K562 (cell line): ENCODE measurements around the gene DGCR6L. TPM values are rescaled to one million over a fixed set of nuclear protein-coding genes. Genes with fewer than 3 reads are reported as not detected.

Experiments used
- KAT2B ChIP-seq: IDR thresholded peaks from one replicate; pipeline ENCODE4 v1.6.1; 2012; ENCODE audit warnings: low read depth, mild to moderate bottlenecking, control low read depth, inconsistent platforms, low read length, moderate library complexity
- TAF7 ChIP-seq: fragments of 450-650 bp; IDR thresholded peaks from 2 replicates; pipeline ENCODE4 v1.6.1; 2016; ENCODE audit warnings: missing genetic modification characterization, missing compliant biosample characterization
- ZC3H4 ChIP-seq: sonication (generic); formaldehyde crosslinking; IDR thresholded peaks from 2 replicates; pipeline ENCODE4 v1.9.0; 2021; ENCODE audit warnings: missing genetic modification reagents, borderline replicate concordance
- polyA plus RNA-seq, 8 experiments: library from polyadenylated mRNA; depleted of rRNA in 4 of 8; stranded (reverse) in 5 of 8; unstranded in 3 of 8; fragments of >200 nt; fragmentation: Nextera tagmentation in 2 of 8; fragmentation: Illumina TruSeq in 1 of 8; extraction: Ambion mirVana in 2 of 8; extraction: Trizol in 1 of 8; gene quantifications; 2 replicates each; pipeline versions ENCODE4 v1.2.1 to v1.2.3, GENCODE V29; 2011 to 2014; ENCODE audit warnings: inconsistent platforms in 1 of 8, missing spikeins in 1 of 8
- total RNA-seq, 7 experiments: library from RNA; depleted of rRNA in 6 of 7; stranded (reverse); fragments of >200 nt in 6 of 7; fragmentation: Illumina TruSeq in 2 of 7; extraction: Trizol in 2 of 7; gene quantifications; 2 replicates each; pipeline versions ENCODE4 v1.2.1 to v1.2.3, GENCODE V29; 2011 to 2021; ENCODE audit warnings: low replicate concordance in 1 of 7
- TF ChIP-seq, protein P1 (sequence below): sonication (generic); formaldehyde crosslinking; IDR thresholded peaks from 2 replicates; pipeline ENCODE4 v1.8.1; 2023; ENCODE audit warnings: missing genetic modification reagents, mild to moderate bottlenecking, borderline replicate concordance

The DGCR6L gene
- total and polyA plus RNA-seq, 9 of the 15 experiments (the other 6 are each of a cell fraction or from before 2014, with no cell fraction given), result 3.6 to 151 (median 51.0) TPM

DNA sequence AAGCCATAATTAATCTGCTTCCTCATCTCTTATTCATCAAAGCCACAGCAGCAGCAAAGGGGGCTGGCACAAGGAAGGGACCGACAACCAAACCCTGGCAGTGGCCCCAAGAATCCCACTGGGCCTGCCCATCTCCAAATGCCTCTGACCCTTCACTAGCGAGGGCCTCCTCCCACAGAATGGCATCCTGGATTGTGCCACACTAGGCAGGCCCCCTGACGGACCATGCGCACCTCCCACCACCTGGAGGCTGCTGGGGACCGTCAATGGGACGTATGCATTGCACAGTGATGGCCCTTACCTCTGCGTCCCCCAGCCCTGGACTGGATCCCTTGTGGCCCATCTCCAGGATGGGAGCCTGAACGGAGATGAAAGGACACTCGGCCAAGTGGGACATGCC, 47.7 kb downstream of the DGCR6L start (continued):
- TF ChIP-seq, protein P1, sequence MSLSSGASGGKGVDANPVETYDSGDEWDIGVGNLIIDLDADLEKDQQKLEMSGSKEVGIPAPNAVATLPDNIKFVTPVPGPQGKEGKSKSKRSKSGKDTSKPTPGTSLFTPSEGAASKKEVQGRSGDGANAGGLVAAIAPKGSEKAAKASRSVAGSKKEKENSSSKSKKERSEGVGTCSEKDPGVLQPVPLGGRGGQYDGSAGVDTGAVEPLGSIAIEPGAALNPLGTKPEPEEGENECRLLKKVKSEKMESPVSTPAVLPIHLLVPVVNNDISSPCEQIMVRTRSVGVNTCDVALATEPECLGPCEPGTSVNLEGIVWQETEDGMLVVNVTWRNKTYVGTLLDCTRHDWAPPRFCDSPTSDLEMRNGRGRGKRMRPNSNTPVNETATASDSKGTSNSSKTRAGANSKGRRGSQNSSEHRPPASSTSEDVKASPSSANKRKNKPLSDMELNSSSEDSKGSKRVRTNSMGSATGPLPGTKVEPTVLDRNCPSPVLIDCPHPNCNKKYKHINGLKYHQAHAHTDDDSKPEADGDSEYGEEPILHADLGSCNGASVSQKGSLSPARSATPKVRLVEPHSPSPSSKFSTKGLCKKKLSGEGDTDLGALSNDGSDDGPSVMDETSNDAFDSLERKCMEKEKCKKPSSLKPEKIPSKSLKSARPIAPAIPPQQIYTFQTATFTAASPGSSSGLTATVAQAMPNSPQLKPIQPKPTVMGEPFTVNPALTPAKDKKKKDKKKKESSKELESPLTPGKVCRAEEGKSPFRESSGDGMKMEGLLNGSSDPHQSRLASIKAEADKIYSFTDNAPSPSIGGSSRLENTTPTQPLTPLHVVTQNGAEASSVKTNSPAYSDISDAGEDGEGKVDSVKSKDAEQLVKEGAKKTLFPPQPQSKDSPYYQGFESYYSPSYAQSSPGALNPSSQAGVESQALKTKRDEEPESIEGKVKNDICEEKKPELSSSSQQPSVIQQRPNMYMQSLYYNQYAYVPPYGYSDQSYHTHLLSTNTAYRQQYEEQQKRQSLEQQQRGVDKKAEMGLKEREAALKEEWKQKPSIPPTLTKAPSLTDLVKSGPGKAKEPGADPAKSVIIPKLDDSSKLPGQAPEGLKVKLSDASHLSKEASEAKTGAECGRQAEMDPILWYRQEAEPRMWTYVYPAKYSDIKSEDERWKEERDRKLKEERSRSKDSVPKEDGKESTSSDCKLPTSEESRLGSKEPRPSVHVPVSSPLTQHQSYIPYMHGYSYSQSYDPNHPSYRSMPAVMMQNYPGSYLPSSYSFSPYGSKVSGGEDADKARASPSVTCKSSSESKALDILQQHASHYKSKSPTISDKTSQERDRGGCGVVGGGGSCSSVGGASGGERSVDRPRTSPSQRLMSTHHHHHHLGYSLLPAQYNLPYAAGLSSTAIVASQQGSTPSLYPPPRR (CRISPR knock-in tag), result no peak
- TF ChIP-seq TAF7 (tag) (no peak), ZC3H4 (CRISPR knock-in tag) (0 out of 2 replicates have a peak, but pooled peaks have one; percentile 65), KAT2B (no peak)
